GM12878 (cell line): Measurements from ENCODE around the gene RMP24.

ENCODE experiments used
- ATAC-seq: fragments of 200-7000 bp; cut with Tn5 transposase; 3 replicates; pipeline ENCODE4 v1.9.1; 2020; ENCODE audit warnings: mild to moderate bottlenecking, moderate library complexity
- BruUV-seq: library from RNA; stranded (reverse); fragments of 400-500 nt; replicated peaks from 2 replicates; lab custom pipeline; 2021; lab: Mats Ljungman, UMichigan
- CTCF ChIA-PET: fragments of 300-600 bp; sonication (Branson Sonifier 250); formaldehyde crosslinking; extraction: SDS; loops from one replicate; lab custom pipeline; 2021; ENCODE audit warnings: inconsistent platforms; lab: Yijun Ruan, JAX
- POLR2A ChIA-PET: fragments of 350-600 bp; formaldehyde crosslinking; extraction: SDS; loops from one replicate; lab custom pipeline; 2021; ENCODE audit warnings: inconsistent platforms; lab: Charles Lee
- RAD21 ChIA-PET: fragments of 300-600 bp; sonication (Branson Sonifier 250); formaldehyde crosslinking; loops from one replicate; lab custom pipeline; 2023; ENCODE audit warnings: antibody characterized with exemption; ENCODE audit not compliant: unreplicated experiment; lab: Charles Lee
- SMC1A ChIA-PET: fragments of 300-600 bp; sonication (Branson Sonifier 250); formaldehyde crosslinking; loops from one replicate; lab custom pipeline; 2023; ENCODE audit not compliant: unreplicated experiment, uncharacterized antibody; lab: Charles Lee
- DNase-seq: peaks from one replicate; pipeline ENCODE4 v3.0.0-alpha.2; 2011; ENCODE audit warnings: low read depth, low spot score
- FAIRE-seq: peaks from 3 replicates; lab custom pipeline; 2011; peaks lifted over from hg19 to GRCh38; lab: Jason Lieb, UNC
- H2AFZ ChIP-seq: 2 replicates; pipeline ENCODE4 v1.6.0; 2011; ENCODE audit warnings: low read depth, low read length, control low read depth; ENCODE audit not compliant: control insufficient read depth
- H3K27ac ChIP-seq: 2 replicates; pipeline ENCODE4 v1.5.1; 2011; ENCODE audit warnings: control low read depth; ENCODE audit not compliant: control insufficient read depth, insufficient read depth
- H3K27me3 ChIP-seq, 2 experiments: replicated peaks in 1 of 2; 2 replicates each; pipeline versions ENCODE4 v1.6.0 to v1.6.1; 2011; ENCODE audit warnings: low read length in 1 of 2; ENCODE audit not compliant: control insufficient read depth in 2 of 2, insufficient read depth in 2 of 2
- H3K36me3 ChIP-seq, 2 experiments: 2 replicates each; pipeline ENCODE4 v1.5.1; 2011; ENCODE audit warnings: low read length in 1 of 2; ENCODE audit not compliant: control insufficient read depth in 2 of 2, insufficient read depth in 2 of 2
- H3K4me1 ChIP-seq: 2 replicates; pipeline ENCODE4 v1.6.1; 2011; ENCODE audit warnings: mild to moderate bottlenecking, low read length, moderate library complexity, mixed read lengths; ENCODE audit not compliant: control insufficient read depth, insufficient read depth
- H3K4me2 ChIP-seq: 2 replicates; pipeline ENCODE4 v1.6.0; 2011; ENCODE audit warnings: control low read depth; ENCODE audit not compliant: control insufficient read depth, insufficient read depth
- H3K4me3 ChIP-seq: fragments of 200-600 bp; sonication (generic); 2 replicates; pipeline ENCODE4 v1.5.1; 2016
- H3K79me2 ChIP-seq: 2 replicates; pipeline ENCODE4 v1.6.0; 2011; ENCODE audit warnings: low read length; ENCODE audit not compliant: control insufficient read depth, insufficient read depth
- H3K9ac ChIP-seq: 2 replicates; pipeline ENCODE4 v1.8.0; 2011; ENCODE audit warnings: low read length, control low read depth, mixed read lengths; ENCODE audit not compliant: control insufficient read depth, insufficient read depth
- H3K9me3 ChIP-seq: replicated peaks from 3 replicates; pipeline ENCODE4 v1.5.1; 2011; ENCODE audit warnings: mild to moderate bottlenecking, low read length; ENCODE audit not compliant: control insufficient read depth, insufficient read depth
- H4K20me1 ChIP-seq: 2 replicates; pipeline ENCODE4 v1.6.0; 2011; ENCODE audit not compliant: control insufficient read depth, insufficient read depth
- BACH1 ChIP-seq: fragments of 450-650 bp; IDR thresholded peaks from 2 replicates; pipeline ENCODE4 v1.6.1; 2017; ENCODE audit warnings: mild to moderate bottlenecking, borderline replicate concordance
- ETV6 ChIP-seq, 2 experiments: fragments of 450-650 bp in 1 of 2; IDR thresholded peaks in 1 of 2; conservative IDR thresholded peaks in 1 of 2; 2 replicates each; pipeline ENCODE4 v1.6.1; 2014; ENCODE audit warnings: antibody characterized with exemption in 1 of 2, borderline replicate concordance in 1 of 2, low read depth in 1 of 2, mild to moderate bottlenecking in 1 of 2, moderate library complexity in 1 of 2
- NRF1 ChIP-seq: conservative IDR thresholded peaks from 2 replicates; pipeline ENCODE4 v1.6.1; 2011; ENCODE audit warnings: mild to moderate bottlenecking, low read depth, low read length, improper control_type of control experiment
- POU2F2 ChIP-seq: IDR thresholded peaks from 3 replicates; pipeline ENCODE4 v1.6.1; 2011; ENCODE audit warnings: low read depth, mild to moderate bottlenecking, low read length, borderline replicate concordance
- RCOR1 ChIP-seq: conservative IDR thresholded peaks from 2 replicates; pipeline ENCODE4 v1.6.1; 2012; ENCODE audit warnings: low read depth, low read length, improper control_type of control experiment
- SMARCA5 ChIP-seq: fragments of 450-650 bp; IDR thresholded peaks from 2 replicates; pipeline ENCODE4 v1.6.1; 2017; ENCODE audit warnings: mild to moderate bottlenecking
- TAF1 ChIP-seq: IDR thresholded peaks from 2 replicates; pipeline ENCODE4 v1.6.1; 2011; ENCODE audit warnings: mild to moderate bottlenecking, low read depth, low read length, borderline replicate concordance
- ZSCAN29 ChIP-seq: fragments of 450-650 bp; IDR thresholded peaks from 2 replicates; pipeline ENCODE4 v1.6.1; 2017; ENCODE audit warnings: mild to moderate bottlenecking, moderate library complexity
- WGBS: methylation state at CpG from one replicate; pipeline ENCODE4 v1.1.6; 2016; ENCODE audit warnings: low lambda C conversion rate; ENCODE audit not compliant: insufficient replicate concordance, insufficient coverage; ENCODE audit errors: missing lambda C conversion rate; 5-methylcytosine and 5-hydroxymethylcytosine counted together
- in situ Hi-C: fragments of 300-500 bp; cut with MboI; formaldehyde crosslinking; loops from 9 replicates; pipeline ENCODE4 v1.14.3; 2018; ENCODE audit warnings: mixed read lengths
- intact Hi-C: fragments of 100-400 bp; cut with micrococcal nuclease; formaldehyde crosslinking; loops from one replicate; pipeline ENCODE4 v1.14.2; 2022; ENCODE audit not compliant: unreplicated experiment
- TF ChIP-seq, protein P1 (sequence below): IDR thresholded peaks from 2 replicates; pipeline ENCODE4 v1.6.1; 2012; ENCODE audit warnings: mild to moderate bottlenecking, low read depth, low read length
- TF ChIP-seq, protein P2 (sequence below): IDR thresholded peaks from 2 replicates; pipeline ENCODE4 v1.6.1; 2012; ENCODE audit warnings: low read depth, low read length, improper control_type of control experiment
- TF ChIP-seq, protein P3 (sequence below): fragments of 450-650 bp; IDR thresholded peaks from 2 replicates; pipeline ENCODE4 v1.6.1; 2017; ENCODE audit warnings: low read depth, mild to moderate bottlenecking, moderate library complexity

RMP24 gene

GRCh38 chr18:35974181-35974580 lies 1.7 kb downstream of the RMP24 start:
- TF ChIP-seq ZSCAN29, result no peak
- TF ChIP-seq, protein P1, sequence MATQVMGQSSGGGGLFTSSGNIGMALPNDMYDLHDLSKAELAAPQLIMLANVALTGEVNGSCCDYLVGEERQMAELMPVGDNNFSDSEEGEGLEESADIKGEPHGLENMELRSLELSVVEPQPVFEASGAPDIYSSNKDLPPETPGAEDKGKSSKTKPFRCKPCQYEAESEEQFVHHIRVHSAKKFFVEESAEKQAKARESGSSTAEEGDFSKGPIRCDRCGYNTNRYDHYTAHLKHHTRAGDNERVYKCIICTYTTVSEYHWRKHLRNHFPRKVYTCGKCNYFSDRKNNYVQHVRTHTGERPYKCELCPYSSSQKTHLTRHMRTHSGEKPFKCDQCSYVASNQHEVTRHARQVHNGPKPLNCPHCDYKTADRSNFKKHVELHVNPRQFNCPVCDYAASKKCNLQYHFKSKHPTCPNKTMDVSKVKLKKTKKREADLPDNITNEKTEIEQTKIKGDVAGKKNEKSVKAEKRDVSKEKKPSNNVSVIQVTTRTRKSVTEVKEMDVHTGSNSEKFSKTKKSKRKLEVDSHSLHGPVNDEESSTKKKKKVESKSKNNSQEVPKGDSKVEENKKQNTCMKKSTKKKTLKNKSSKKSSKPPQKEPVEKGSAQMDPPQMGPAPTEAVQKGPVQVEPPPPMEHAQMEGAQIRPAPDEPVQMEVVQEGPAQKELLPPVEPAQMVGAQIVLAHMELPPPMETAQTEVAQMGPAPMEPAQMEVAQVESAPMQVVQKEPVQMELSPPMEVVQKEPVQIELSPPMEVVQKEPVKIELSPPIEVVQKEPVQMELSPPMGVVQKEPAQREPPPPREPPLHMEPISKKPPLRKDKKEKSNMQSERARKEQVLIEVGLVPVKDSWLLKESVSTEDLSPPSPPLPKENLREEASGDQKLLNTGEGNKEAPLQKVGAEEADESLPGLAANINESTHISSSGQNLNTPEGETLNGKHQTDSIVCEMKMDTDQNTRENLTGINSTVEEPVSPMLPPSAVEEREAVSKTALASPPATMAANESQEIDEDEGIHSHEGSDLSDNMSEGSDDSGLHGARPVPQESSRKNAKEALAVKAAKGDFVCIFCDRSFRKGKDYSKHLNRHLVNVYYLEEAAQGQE, result no peak
- no TSS peak for BruUV-seq
- Histone ChIP-seq H4K20me1 (no peaks in the 10 kb centered on the region), H2AFZ (no peak overlapping the region), H3K4me3 (no peak overlapping the region; the same call in 1 of the 2 replicates), H3K36me3 (peaks cover 4 to 24% of the 10 kb centered on the region in 2 experiments), H3K27ac (no peak overlapping the region), H3K4me1 (peaks cover 17% of the 10 kb centered on the region), H3K9ac (no peak overlapping the region), H3K27me3 (no peaks in the 10 kb centered on the region), H3K4me2 (peak overlapping the region; percentile 64; the same call in 1 of the 2 replicates), H3K79me2 (peaks cover 23% of the 10 kb centered on the region), H3K9me3 (no peaks in the 10 kb centered on the region)
- in situ Hi-C loops, result loop anchor here (10.0 kb wide), 1 partner anchor 389 kb away; the partner anchor contains the start of gene GALNT1
- RAD21 ChIA-PET, result interaction anchor here (2.4 kb wide), 1 partner anchor 218 kb away, joined by 7 read pairs; no protein-coding TSS in a partner anchor
- DNase-seq (no peak), FAIRE-seq (no peak), ATAC-seq (no peak)
- SMC1A ChIA-PET, result interaction anchor here (1.4 to 1.5 kb wide), 2 partner anchors 20 to 36 kb away, joined by 3 to 5 read pairs; no protein-coding TSS in a partner anchor
- POLR2A ChIA-PET, result no interaction called here
- CTCF ChIA-PET, result interaction anchor here (0.8 to 1.9 kb wide), 3 partner anchors 20 to 218 kb away, joined by 3 to 4 read pairs (median 4); no protein-coding TSS in a partner anchor
- WGBS, result 97% methylated on average over 3 of the region's 3 CpGs
- intact Hi-C loops, result loop anchor here (5.0 kb wide), 3 partner anchors 93 to 477 kb away; partner anchors contain the start of genes INO80C and RPRD1A

GRCh38 chr18:35979112-35979511 lies 6.6 kb downstream of the RMP24 start:
- peaks cover 4 to 30% of the 10 kb centered on the region in 2 experiments for H3K36me3 ChIP-seq
- H3K4me1 ChIP-seq, result peaks cover 3% of the 10 kb centered on the region; the same call in 1 of the 2 replicates
- H4K20me1 ChIP-seq, result no peaks in the 10 kb centered on the region
- ChIA-PET POLR2A (no interaction called here), SMC1A (interaction anchor here (1.3 kb wide), 1 partner anchor 14 kb away, joined by 4 read pairs; no protein-coding TSS in a partner anchor), CTCF (no interaction called here), RAD21 (no interaction called here)
- no peaks in the 10 kb centered on the region for H3K27me3 ChIP-seq
- FAIRE-seq (no peak), DNase-seq (no peak), ATAC-seq (no peak)
- no peak overlapping the region for H3K4me3 ChIP-seq
- H3K9ac ChIP-seq, result no peak overlapping the region
- H3K27ac ChIP-seq, result no peak overlapping the region
- in situ Hi-C loops (loop anchor here (10.0 kb wide), 1 partner anchor 394 kb away; the partner anchor contains the start of gene GALNT1), intact Hi-C loops (no loop called here)
- BruUV-seq, result no TSS peak
- H3K9me3 ChIP-seq, result no peaks in the 10 kb centered on the region
- no peak overlapping the region for H3K4me2 ChIP-seq
- H2AFZ ChIP-seq, result no peak overlapping the region
- H3K79me2 ChIP-seq, result peaks cover 2% of the 10 kb centered on the region
- TF ChIP-seq RCOR1, result no peak
- TF ChIP-seq ETV6 (conservative IDR thresholded peaks at IDR 0.05 in 1 of 2, IDR thresholded peaks at IDR 0.05 in 1 of 2; ENCODE audit: borderline replicate concordance in 1 of 2, low read depth in 1 of 2), result no peak
- TF ChIP-seq SMARCA5, result no peak
- no peak for TF ChIP-seq POU2F2
- TF ChIP-seq BACH1, result no peak
- TF ChIP-seq NRF1, result no peak
- TF ChIP-seq, protein P2, sequence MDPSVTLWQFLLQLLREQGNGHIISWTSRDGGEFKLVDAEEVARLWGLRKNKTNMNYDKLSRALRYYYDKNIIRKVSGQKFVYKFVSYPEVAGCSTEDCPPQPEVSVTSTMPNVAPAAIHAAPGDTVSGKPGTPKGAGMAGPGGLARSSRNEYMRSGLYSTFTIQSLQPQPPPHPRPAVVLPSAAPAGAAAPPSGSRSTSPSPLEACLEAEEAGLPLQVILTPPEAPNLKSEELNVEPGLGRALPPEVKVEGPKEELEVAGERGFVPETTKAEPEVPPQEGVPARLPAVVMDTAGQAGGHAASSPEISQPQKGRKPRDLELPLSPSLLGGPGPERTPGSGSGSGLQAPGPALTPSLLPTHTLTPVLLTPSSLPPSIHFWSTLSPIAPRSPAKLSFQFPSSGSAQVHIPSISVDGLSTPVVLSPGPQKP, result no peak
- TF ChIP-seq, protein P3, sequence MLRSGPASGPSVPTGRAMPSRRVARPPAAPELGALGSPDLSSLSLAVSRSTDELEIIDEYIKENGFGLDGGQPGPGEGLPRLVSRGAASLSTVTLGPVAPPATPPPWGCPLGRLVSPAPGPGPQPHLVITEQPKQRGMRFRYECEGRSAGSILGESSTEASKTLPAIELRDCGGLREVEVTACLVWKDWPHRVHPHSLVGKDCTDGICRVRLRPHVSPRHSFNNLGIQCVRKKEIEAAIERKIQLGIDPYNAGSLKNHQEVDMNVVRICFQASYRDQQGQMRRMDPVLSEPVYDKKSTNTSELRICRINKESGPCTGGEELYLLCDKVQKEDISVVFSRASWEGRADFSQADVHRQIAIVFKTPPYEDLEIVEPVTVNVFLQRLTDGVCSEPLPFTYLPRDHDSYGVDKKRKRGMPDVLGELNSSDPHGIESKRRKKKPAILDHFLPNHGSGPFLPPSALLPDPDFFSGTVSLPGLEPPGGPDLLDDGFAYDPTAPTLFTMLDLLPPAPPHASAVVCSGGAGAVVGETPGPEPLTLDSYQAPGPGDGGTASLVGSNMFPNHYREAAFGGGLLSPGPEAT, result no peak
- no peak for TF ChIP-seq TAF1
